Thoracic aorta (tissue), 2 donors: ENCODE data around the gene CLSTN1. TPM values are rescaled to one million over a fixed set of nuclear protein-coding genes. Genes with fewer than 3 reads are reported as not detected.

Source experiments
- ATAC-seq: fragments of 150-250 bp; one replicate; pipeline ENCODE4 v1.8.0; 2017; ENCODE audit warnings: low read depth; ENCODE audit not compliant: insufficient number of reproducible peaks, low FRiP score
- DNase-seq: peaks from one replicate; pipeline ENCODE4 v3.0.0-alpha.2; 2020; ENCODE audit warnings: low spot score
- H3K27ac ChIP-seq, 2 donors: fragments of 200-600 bp; sonication (generic); 1 replicate in 1 of 2; 2 replicates in 1 of 2; pipeline ENCODE4 v1.5.1; 2016; ENCODE audit warnings: mild to moderate bottlenecking in 2 of 2, moderate library complexity in 2 of 2
- H3K27me3 ChIP-seq: fragments of 200-600 bp; sonication (generic); replicated peaks from 2 replicates; pipeline ENCODE4 v1.6.0; 2016; ENCODE audit warnings: mild to moderate bottlenecking; ENCODE audit not compliant: insufficient read depth
- H3K36me3 ChIP-seq: fragments of 200-600 bp; sonication (generic); one replicate; pipeline ENCODE4 v1.5.1; 2016
- H3K4me1 ChIP-seq, 2 donors: fragments of 200-600 bp; sonication (generic); 1 replicate in 1 of 2; 2 replicates in 1 of 2; pipeline versions ENCODE4 v1.5.1 to v1.6.0; 2016; ENCODE audit warnings: low read depth in 2 of 2, mild to moderate bottlenecking in 1 of 2; ENCODE audit not compliant: control insufficient read depth in 1 of 2
- H3K4me3 ChIP-seq: fragments of 200-600 bp; sonication (generic); 2 replicates; pipeline ENCODE4 v1.5.1; 2016; ENCODE audit warnings: mild to moderate bottlenecking
- H3K9me3 ChIP-seq: fragments of 200-600 bp; sonication (generic); 2 replicates; pipeline ENCODE4 v1.5.1; 2016
- CTCF ChIP-seq: fragments of 200-600 bp; sonication (generic); IDR thresholded peaks from one replicate; pipeline ENCODE4 v1.5.1; 2019; ENCODE audit warnings: antibody characterized with exemption
- total RNA-seq, 2 donors: library from RNA; depleted of rRNA; stranded (reverse); fragments of >200 nt; gene quantifications; one replicate each; pipeline versions ENCODE4 v1.1.0 to v1.2.3, GENCODE V29; 2016

CLSTN1 gene
- total RNA-seq, 2 donors from 2014 or later, result 78.6 to 81.9 TPM

DNA sequence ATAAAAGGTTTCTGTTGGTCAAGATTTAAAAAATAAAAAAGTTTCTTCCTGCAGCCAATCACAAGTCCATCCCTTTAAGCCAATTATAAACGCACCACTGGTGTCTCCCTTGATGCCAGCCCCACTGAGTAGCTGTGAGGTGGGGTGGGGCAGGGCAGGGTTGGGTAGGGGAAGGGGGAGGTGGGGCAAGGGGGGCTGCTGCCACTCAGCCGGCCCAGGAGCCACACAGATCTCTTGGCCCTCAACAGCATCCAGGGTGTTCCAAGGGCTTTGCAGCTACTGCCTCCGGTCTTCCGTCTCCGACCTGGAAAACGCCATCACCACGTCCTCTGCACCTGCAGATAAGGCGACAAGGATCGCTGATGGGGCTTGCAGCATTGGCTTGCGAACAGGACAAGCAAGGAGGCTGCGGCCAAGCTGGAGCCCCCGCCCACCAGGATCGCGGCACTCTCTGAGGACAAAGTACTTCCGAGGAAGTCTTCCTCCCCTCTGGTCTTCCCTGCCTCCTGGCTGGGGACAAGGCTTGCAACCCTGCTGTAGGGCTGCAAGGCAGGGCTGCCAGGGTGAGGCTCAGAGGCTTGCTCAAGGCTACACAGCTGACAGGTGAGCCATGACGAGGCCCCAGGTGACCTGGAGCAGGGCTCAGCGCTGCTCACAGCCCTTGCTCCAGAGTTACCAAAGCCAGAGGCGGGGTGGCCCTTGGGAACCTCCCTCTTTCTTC lies 26.8 kb upstream of the CLSTN1 start:
- H3K27me3 ChIP-seq, result no peaks in the 10 kb centered on the region
- peaks cover 14% of the 10 kb centered on the region for H3K36me3 ChIP-seq
- DNase-seq, result no peak
- peaks cover 4% of the 10 kb centered on the region for H3K9me3 ChIP-seq
- H3K4me1 ChIP-seq, result peaks cover 0 to 11% of the 10 kb centered on the region in 2 donors
- H3K4me3 ChIP-seq, result no peak overlapping the region
- no peak for ATAC-seq
- no peak for TF ChIP-seq CTCF
- H3K27ac ChIP-seq, result no peak overlapping the region

DNA sequence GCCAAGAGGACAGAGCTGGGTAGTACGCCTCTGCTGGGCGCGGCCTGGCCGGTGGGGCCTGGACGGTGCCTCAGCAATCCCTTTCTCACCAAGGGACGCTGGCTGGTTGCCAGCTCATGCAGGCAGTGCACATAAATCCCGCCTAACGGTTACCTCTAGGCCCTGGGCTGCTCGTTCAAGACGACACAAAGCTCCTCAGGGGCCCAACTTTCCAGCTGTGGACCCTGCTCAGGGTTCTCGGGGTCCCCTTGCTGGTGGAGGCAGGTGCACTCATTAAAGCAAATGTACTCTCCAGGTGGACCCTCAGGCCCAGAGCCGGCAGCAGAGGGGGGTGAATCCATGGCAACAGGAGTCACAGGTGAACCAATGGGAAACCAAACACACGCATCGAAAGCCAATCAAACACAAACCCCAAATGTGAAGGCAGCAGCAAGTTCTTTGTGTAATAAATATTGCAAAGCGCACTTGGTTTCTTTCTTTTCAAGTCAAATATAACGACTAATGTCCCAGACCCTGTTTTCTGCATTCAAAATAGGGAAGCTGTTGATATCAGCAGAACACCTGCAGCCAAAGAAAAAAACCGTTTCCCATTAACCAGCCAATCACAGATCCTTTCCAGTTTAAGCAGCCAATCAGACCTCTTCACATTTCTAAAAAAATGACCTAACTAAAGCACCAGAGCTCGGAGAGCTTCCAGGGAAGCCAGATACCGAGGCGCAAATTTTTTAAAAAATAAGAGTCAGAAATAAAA lies 26.1 kb upstream of the CLSTN1 start:
- Histone ChIP-seq H3K27ac (no peak overlapping the region), H3K36me3 (peaks cover 14% of the 10 kb centered on the region), H3K9me3 (peaks cover 4% of the 10 kb centered on the region), H3K4me1 (peaks cover 0 to 11% of the 10 kb centered on the region in 2 donors), H3K27me3 (no peaks in the 10 kb centered on the region), H3K4me3 (no peak overlapping the region)
- DNase-seq, result no peak
- ATAC-seq, result no peak
- TF ChIP-seq CTCF, result no peak

DNA sequence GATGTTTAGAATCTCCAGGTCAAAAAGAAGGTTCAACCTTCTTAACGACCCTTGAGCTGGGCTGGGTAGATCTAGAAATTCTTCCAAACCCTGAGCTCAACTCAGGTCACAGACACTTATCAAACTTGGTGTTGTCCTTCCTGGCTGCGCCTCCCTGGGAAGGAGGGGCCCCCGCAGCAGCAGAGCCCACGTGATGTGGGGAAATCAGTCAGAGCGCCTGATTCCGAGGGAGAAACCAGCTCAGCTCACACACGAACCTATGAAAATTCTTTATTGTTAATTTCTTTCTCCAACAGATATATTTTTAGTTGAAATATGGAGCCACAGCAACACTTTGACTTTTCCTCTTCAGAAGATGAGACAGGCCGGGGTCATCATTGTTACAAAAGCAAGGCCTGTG lies 24.3 kb upstream of the CLSTN1 start:
- no peak for TF ChIP-seq CTCF
- no peak for DNase-seq
- H3K36me3 ChIP-seq, result peaks cover 8% of the 10 kb centered on the region
- peaks cover 4 to 29% of the 10 kb centered on the region in 2 donors for H3K4me1 ChIP-seq
- no peak overlapping the region for H3K4me3 ChIP-seq
- H3K27me3 ChIP-seq, result no peaks in the 10 kb centered on the region
- no peak overlapping the region for H3K27ac ChIP-seq
- H3K9me3 ChIP-seq, result no peaks in the 10 kb centered on the region
- ATAC-seq, result no peak

DNA sequence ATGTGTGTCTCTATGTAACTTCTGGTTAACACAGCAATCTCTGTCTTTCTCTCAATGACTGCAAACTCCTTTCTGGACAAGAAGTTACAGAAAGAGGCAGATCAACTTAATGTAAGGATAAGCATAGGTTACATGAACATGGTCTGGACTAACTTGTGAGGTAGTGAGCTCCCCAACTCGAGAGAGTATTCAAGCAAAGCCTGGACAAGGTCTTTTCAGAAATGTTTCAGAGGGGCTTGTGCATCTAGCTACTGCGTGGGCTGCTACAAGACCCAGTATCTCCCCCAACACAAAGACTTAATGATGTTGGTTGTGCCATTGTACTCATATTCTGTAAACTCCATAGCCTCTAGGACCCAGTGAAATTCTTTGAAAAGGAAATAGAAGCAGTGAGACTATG lies 23.5 kb upstream of the CLSTN1 start:
- no peak for ATAC-seq
- DNase-seq, result no peak
- H3K27ac ChIP-seq, result no peak overlapping the region
- H3K36me3 ChIP-seq, result peaks cover 8% of the 10 kb centered on the region
- H3K9me3 ChIP-seq, result no peaks in the 10 kb centered on the region
- H3K4me3 ChIP-seq, result no peak overlapping the region
- no peaks in the 10 kb centered on the region for H3K27me3 ChIP-seq
- H3K4me1 ChIP-seq, result peaks cover 6 to 30% of the 10 kb centered on the region in 2 donors
- no peak for TF ChIP-seq CTCF

- Histone ChIP-seq H3K4me3 (no peak overlapping the region), H3K27ac (no peak overlapping the region), H3K9me3 (no peaks in the 10 kb centered on the region), H3K4me1 (peaks cover 6 to 26% of the 10 kb centered on the region in 2 donors), H3K27me3 (no peaks in the 10 kb centered on the region), H3K36me3 (peaks cover 8% of the 10 kb centered on the region)
- TF ChIP-seq CTCF, result no peak
- no peak for ATAC-seq
- DNase-seq, result no peak
Measured at GRCh38 chr1:9846611-9847171, 22.9 kb upstream of the CLSTN1 start.
